OCI-LY3 (cell line): ENCODE data around the gene HDAC3.

Experiments
- H2AFZ ChIP-seq: fragments of 200-600, 300-600 bp; shearing (Covaris generic); 2 replicates; pipeline ENCODE4 v1.6.0; 2014; ENCODE audit warnings: antibody characterized with exemption, low read depth, low read length
- H3K27ac ChIP-seq: fragments of 200-600, 300-600 bp; sonication (generic); 2 replicates; pipeline ENCODE4 v1.5.1; 2014; ENCODE audit warnings: mild to moderate bottlenecking, low read length, moderate library complexity, mixed read lengths
- H3K27me3 ChIP-seq: fragments of 200-600, 300-600 bp; sonication (generic); 2 replicates; pipeline ENCODE4 v1.6.1; 2014; ENCODE audit warnings: low read depth, low read length, mixed read lengths
- H3K36me3 ChIP-seq: fragments of 200-600, 300-600 bp; sonication (generic); replicated peaks from 2 replicates; pipeline ENCODE3; 2014; ENCODE audit warnings: low read depth, low read length, mixed read lengths
- H3K4me1 ChIP-seq: fragments of 300-600, 200-600 bp; sonication (generic); 2 replicates; pipeline ENCODE4 v1.6.1; 2014; ENCODE audit warnings: low read length, mixed read lengths
- H3K4me2 ChIP-seq: fragments of 200-600, 300-600 bp; sonication (generic); 2 replicates; pipeline ENCODE4 v1.6.1; 2014; ENCODE audit warnings: low read length, mixed read lengths
- H3K4me3 ChIP-seq: fragments of 300-600, 200-600 bp; sonication (generic); 2 replicates; pipeline ENCODE4 v1.5.1; 2014; ENCODE audit warnings: antibody characterized with exemption, mild to moderate bottlenecking, low read length, moderate library complexity
- H3K79me2 ChIP-seq: fragments of 300-600, 200-600 bp; shearing (Covaris generic); 2 replicates; pipeline ENCODE4 v1.6.1; 2014; ENCODE audit warnings: mild to moderate bottlenecking, low read length, mixed read lengths
- H3K9ac ChIP-seq: fragments of 300-600, 200-600 bp; shearing (Covaris generic); 2 replicates; pipeline ENCODE4 v1.6.0; 2014; ENCODE audit warnings: mild to moderate bottlenecking, low read length, moderate library complexity
- H3K9me3 ChIP-seq: fragments of 200-600, 300-600 bp; shearing (Covaris generic); 2 replicates; pipeline ENCODE4 v1.6.1; 2014; ENCODE audit warnings: low read length, mixed read lengths; ENCODE audit not compliant: insufficient read depth
- H4K20me1 ChIP-seq: fragments of 200-600, 300-600 bp; sonication (generic); 2 replicates; pipeline ENCODE4 v1.6.1; 2016; ENCODE audit warnings: low read length, mixed read lengths; ENCODE audit not compliant: insufficient read depth
- EZH2phosphoT487 ChIP-seq: fragments of 200-600 bp; shearing (Covaris generic); IDR thresholded peaks from 2 replicates; pipeline ENCODE4 v1.6.1; 2018; ENCODE audit warnings: antibody characterized with exemption, mixed run types, low read depth
- TF ChIP-seq, protein P1 (sequence below): fragments of 200-600, 300-600 bp; sonication (generic); IDR thresholded peaks from 2 replicates; pipeline ENCODE4 v1.5.1; 2014; ENCODE audit warnings: antibody characterized with exemption, low read length, low read depth

The HDAC3 gene

DNA sequence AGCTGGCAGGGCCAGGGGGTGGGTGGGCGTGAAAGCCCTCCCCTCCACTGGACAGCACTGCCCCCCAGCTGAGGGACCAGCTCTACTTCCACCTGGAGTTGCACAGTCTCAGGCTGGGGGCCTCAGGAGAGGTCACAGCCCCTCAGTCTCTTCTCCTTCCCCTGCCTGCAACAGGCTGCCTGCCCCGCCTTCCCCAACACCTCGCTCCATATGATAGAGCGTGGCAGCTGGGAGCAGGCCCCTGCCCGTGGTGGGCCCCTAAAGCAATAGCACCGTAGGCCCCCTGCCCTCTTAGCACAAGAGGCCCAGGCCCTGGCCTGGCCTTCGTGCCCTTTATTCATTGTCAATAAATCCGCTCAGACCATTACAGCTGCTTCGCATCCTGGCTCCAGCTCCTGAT is 4.0 kb upstream of the HDAC3 start:
- no peak overlapping the region for H3K4me3 ChIP-seq
- H3K79me2 ChIP-seq, result peaks cover 27% of the 10 kb centered on the region
- peaks cover 6% of the 10 kb centered on the region for H3K36me3 ChIP-seq
- peaks cover 18% of the 10 kb centered on the region for H3K4me1 ChIP-seq
- H3K27me3 ChIP-seq, result no peaks in the 10 kb centered on the region
- H3K9me3 ChIP-seq, result no peaks in the 10 kb centered on the region
- H4K20me1 ChIP-seq, result peaks cover 5% of the 10 kb centered on the region
- H3K27ac ChIP-seq, result no peak overlapping the region
- TF ChIP-seq, protein P1, sequence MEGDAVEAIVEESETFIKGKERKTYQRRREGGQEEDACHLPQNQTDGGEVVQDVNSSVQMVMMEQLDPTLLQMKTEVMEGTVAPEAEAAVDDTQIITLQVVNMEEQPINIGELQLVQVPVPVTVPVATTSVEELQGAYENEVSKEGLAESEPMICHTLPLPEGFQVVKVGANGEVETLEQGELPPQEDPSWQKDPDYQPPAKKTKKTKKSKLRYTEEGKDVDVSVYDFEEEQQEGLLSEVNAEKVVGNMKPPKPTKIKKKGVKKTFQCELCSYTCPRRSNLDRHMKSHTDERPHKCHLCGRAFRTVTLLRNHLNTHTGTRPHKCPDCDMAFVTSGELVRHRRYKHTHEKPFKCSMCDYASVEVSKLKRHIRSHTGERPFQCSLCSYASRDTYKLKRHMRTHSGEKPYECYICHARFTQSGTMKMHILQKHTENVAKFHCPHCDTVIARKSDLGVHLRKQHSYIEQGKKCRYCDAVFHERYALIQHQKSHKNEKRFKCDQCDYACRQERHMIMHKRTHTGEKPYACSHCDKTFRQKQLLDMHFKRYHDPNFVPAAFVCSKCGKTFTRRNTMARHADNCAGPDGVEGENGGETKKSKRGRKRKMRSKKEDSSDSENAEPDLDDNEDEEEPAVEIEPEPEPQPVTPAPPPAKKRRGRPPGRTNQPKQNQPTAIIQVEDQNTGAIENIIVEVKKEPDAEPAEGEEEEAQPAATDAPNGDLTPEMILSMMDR, result no peak
- TF ChIP-seq EZH2phosphoT487, result no peak
- H3K4me2 ChIP-seq, result no peak overlapping the region
- no peak overlapping the region for H2AFZ ChIP-seq
- no peak overlapping the region for H3K9ac ChIP-seq

DNA sequence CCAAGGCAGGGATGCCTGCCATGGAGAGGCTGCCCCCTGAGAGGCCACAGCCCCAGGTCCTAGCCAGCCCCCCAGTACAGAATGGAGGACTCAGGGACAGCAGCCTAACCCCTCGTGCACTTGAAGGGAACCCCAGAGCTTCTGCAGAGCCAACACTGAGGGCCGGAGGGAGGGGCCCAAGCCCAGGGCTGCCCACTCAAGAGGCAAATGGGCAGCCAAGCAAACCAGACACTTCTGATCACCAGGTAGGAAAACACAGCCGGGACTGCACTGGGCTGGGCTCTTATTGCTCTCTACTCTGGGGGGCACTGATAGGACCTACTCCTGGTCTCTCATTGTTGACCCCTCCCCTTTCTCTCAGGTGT is 3.4 kb upstream of the HDAC3 start:
- no peak overlapping the region for H3K9ac ChIP-seq
- peaks cover 25% of the 10 kb centered on the region for H3K4me1 ChIP-seq
- H3K36me3 ChIP-seq, result peaks cover 6% of the 10 kb centered on the region
- H3K4me3 ChIP-seq, result no peak overlapping the region
- H2AFZ ChIP-seq, result no peak overlapping the region
- no peak overlapping the region for H3K4me2 ChIP-seq
- H3K9me3 ChIP-seq, result no peaks in the 10 kb centered on the region
- peaks cover 33% of the 10 kb centered on the region for H3K79me2 ChIP-seq
- H4K20me1 ChIP-seq, result peaks cover 10% of the 10 kb centered on the region
- TF ChIP-seq EZH2phosphoT487, result no peak
- TF ChIP-seq, protein P1, result no peak
- H3K27ac ChIP-seq, result no peak overlapping the region
- H3K27me3 ChIP-seq, result no peaks in the 10 kb centered on the region

- Histone ChIP-seq H3K9ac (no peak overlapping the region), H3K4me2 (no peak overlapping the region), H3K79me2 (peaks cover 39% of the 10 kb centered on the region), H4K20me1 (peaks cover 14% of the 10 kb centered on the region), H3K36me3 (peaks cover 6% of the 10 kb centered on the region), H3K27ac (no peak overlapping the region), H2AFZ (no peak overlapping the region), H3K4me1 (peaks cover 30% of the 10 kb centered on the region), H3K27me3 (no peaks in the 10 kb centered on the region), H3K9me3 (no peaks in the 10 kb centered on the region), H3K4me3 (no peak overlapping the region)
- no peak for TF ChIP-seq EZH2phosphoT487
- TF ChIP-seq, protein P1, result no peak
Observed at GRCh38 chr5:141639357-141640050, 2.9 kb upstream of the HDAC3 start.

DNA sequence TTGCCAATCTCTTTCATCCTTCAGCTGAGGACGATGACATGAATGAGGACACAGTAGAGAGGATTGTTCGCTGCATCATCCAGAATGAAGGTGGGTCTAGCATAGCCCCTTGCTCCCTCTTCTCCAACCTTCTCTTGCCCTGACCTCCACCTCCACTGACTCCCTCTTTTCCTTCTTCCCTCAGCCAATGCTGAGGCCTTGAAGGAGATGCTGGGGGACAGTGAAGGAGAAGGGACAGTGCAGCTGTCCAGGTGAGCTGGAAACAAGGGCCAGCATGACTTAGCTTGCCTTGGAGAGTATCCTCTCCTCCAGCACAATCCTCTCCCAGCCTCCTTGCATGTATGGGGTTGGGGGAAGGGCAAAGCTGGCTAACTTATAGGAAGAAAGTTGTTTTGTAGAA is 2.1 kb upstream of the HDAC3 start:
- Histone ChIP-seq H3K9me3 (no peaks in the 10 kb centered on the region), H3K27me3 (no peaks in the 10 kb centered on the region), H3K36me3 (peaks cover 6% of the 10 kb centered on the region), H3K27ac (0 out of 2 replicates have a peak overlapping the region, but pooled peaks have one; percentile 27), H3K4me2 (peak overlapping the region; percentile 66), H4K20me1 (peaks cover 14% of the 10 kb centered on the region), H3K4me3 (peak overlapping the region; percentile 95), H2AFZ (no peak overlapping the region), H3K9ac (no peak overlapping the region), H3K79me2 (peaks cover 41% of the 10 kb centered on the region), H3K4me1 (peaks cover 36% of the 10 kb centered on the region)
- TF ChIP-seq, protein P1, result no peak
- no peak for TF ChIP-seq EZH2phosphoT487
